ENCODE results near the gene INTS4.
"Not testable (repeated sequence)": the region's sequence is repeated elsewhere in the genome, so short reads cannot be mapped to it uniquely, and the experiment has no call there.

Gene INTS4

GRCh38 chr11:78022397-78023396 lies 28.2 kb upstream of the INTS4 start, which contains the start of gene KCTD14:
Gene KCTD14 (minus strand): TSS chr11:78023276. CDS start chr11:78023249, 27 bp downstream.
- peak in 1 of 51 donors; percentile 16 for DNase-seq

GRCh38 chr11:78021611-78022010 lies 27.1 kb upstream of the INTS4 start:
- DNase-seq: no peak

DNA sequence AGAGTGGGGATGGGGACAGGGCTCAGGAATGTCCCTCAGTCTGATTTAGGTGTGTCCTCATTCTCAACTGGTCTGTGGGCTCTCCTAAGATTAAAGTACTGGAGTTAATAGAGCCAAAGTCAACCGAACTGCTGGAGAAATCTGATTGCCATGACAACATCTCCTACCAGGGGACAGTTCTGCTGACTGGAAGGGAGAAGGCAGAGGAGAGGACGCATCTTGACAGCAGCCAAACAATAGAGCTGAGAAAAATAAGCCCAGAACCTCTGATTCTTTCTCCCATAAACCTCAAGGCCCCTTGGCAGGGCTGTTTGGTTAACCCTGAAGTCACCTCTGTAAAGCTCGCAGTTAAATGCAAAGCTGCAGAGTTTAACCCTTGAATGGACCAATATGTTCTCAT lies 25.8 kb upstream of the INTS4 start:
- peak in 3 of 51 donors; percentile 2 to 11 (median 8) for DNase-seq

- DNase-seq: no peak
Observed at GRCh38 chr11:78019808-78020207, 25.3 kb upstream of the INTS4 start.

GRCh38 chr11:78015878-78016277 lies 21.4 kb upstream of the INTS4 start:
- no peak for DNase-seq

DNA sequence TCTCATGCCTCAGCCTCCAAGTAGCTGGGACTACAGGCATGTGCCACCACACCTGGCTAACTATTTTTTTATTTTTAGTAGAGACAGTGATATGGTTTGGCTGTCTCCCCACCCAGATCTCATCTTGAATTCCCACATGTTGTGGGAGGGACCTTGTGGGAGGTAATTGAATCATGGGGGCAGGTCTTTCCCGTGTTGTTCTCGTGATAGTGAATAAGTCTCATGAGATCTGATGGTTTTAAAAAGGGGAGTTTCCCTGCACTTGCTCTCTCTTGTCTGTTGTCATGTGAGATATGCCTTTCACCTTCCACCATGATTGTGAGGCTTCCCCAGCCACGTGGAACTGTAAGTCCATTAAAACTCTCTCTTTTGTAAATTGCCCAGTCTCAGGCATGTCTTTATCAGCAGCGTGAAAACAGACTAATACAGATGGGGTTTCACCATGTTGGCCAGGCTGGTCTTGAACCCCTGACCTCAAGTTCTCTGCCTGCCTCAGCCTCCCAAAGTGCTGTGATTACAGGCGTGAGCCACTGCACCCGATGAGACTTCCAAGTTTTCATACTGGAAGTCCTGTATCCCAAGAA lies 20.6 kb upstream of the INTS4 start:
- DNase-seq: not testable (repeated sequence)

- DNase-seq: no peak
Observed at GRCh38 chr11:78011301-78011700, 16.8 kb upstream of the INTS4 start.

DNA sequence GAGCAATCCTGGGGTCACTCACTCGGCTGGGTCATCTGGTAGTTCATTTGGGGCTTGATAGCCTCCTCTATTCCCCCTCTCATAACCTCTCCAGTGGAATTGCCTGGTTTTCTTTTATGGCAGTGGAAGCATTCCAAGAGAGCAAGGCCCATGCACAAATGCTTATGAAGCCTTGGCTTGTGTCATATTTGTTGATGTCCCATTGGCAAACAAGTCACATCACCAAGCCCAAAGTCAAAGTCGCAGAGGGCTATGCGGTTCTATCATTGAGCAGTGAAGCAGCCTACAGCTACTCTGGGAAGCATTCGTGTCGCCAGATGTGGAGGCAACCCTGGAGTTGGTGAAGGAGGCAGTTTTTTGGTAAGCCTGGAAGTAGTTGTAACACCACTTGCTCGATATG lies 16.3 kb upstream of the INTS4 start:
- DNase-seq: no peak

DNA sequence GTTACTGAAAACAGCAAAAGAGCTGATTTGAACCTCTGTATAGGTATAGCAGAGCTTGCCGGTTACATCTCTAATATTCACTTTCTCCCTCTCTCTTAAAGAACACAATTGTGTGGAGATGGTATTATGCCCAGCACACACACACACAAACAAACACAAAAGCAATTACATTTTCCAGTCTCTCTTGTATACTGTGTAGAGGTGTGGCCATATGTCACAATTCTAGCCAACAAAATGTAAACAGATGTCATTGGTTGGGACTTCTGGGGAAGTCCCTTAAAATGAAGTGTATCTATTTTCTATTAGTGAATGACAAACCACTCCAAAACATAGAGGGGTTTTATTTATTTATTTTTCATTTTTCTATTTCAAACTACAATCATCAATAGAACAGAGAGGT lies 15.8 kb upstream of the INTS4 start:
- DNase-seq: no peak

GRCh38 chr11:78009062-78009461 lies 14.6 kb upstream of the INTS4 start:
- DNase-seq: no peak

- peak in 22 of 51 donors; percentile 3 to 71 (median 25) for DNase-seq
Observed at GRCh38 chr11:78000193-78000592, 5.7 kb upstream of the INTS4 start.

DNA sequence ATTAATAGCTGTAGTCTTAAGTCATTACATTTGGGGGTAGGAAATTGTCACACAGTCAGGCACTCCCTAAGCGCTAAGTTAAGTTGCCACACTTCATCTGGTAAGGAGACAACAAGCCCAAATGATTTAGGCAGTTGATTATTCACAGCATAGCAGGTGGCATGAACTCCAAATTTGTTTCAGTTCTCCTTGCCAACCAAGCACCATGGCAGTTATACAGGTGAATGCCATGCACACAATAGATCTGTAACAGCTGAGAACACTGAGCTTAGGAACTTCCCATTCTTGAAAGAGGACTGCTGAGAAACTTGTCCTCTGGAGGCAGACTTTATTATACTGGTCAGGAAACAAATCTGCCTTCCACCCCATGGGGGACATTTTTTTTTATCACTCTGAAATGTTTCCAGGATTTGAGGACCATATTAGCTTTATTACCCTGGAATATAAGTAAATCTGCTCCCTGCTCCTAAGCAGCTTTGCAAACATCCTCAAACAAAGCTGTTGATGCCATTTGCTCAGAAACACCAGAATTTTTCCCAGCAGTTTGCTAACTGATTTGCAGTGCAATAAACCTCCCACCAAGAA lies 5.1 kb upstream of the INTS4 start:
- no peak for DNase-seq

DNA sequence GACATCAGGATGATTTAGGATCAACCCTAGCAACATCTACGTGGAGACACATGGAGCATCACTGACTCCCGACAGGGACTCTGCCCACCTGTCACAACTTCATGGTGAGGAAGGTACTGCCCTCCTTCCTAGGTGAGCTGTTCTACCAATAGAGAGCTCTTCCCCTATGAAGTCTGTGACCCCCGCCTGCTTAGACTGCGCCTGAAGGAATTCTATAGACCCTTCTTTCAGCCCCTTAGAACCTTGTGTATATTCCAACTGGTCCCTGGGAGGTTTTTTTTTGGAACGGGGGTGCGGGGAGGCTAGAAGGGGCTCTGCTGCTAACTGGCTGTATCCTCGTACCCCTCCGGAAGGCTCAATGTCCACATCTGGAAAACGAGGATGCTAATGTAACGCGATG lies 566 bp downstream of the INTS4 start:
- no peak for DNase-seq

DNA sequence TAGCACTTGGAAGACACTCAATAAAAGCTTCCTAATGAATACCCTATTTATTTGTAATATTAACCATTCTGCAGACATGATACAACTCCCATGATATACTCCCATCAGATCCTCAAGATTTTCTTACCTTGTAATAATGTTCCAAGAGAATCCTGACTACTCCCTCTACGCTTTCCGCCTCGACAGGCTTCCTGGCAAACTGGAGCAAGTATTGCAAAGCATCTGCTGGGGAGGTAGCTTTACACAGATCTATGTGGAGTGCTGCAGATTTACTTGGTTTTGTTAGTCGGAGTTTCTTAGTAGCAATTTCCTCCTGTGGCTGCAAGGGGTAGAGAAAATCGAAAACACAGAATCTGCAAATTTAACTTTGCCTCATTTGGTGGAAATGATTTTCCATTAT lies 3.5 kb downstream of the INTS4 start:
- DNase-seq: no peak

DNA sequence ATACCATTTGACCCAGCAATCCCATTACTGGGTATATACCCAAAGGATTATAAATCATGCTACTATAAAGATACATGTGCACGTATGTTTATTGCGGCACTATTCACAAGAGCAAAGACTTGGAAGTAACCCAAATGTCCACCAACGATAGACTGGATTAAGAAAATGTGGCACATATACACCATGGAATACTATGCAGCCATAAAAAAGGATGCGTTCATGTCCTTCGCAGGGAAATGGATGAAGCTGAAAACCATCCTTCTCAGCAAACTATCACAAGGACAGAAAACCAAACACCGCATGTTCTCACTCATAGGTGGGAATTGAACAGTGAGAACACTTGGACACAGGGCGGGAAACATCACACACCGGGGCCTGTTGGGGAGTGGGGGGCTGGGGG lies 8.0 kb downstream of the INTS4 start:
- DNase-seq: not testable (repeated sequence)

DNA sequence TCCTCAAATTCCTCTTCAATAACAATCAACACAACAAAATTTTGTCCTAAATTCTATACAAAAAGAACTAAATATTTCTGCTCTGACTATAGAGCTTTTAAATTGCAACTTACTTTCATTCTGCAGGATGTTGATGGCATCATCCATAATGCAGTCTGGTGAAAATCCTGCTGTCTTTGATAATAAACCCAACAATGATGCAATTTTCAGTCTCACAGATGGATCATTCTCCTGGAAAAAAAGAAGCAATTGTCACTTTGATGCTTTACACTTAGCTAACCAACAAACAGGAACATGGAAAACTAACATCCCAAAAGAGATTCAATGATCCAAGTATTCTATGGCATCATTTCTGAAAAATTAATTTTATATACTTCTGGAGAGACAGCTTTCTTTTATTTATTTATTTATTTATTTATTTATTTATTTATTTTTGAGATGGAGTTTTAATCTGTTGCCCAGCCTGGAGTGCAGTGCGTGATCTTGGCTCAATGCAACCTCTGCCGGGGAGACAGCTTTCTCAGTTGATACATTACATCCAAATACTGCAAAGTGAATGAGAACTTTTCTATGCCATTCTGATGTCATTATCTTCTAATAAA lies 13.0 kb downstream of the INTS4 start:
- peak in 1 of 51 donors; percentile 2 for DNase-seq

- DNase-seq: no peak
Observed at GRCh38 chr11:77968337-77968736, 26.1 kb downstream of the INTS4 start.

GRCh38 chr11:77967753-77968152 lies 26.7 kb downstream of the INTS4 start:
- DNase-seq: no peak

GRCh38 chr11:77967121-77967520 lies 27.3 kb downstream of the INTS4 start:
- no peak for DNase-seq

GRCh38 chr11:77966338-77966737 lies 28.1 kb downstream of the INTS4 start:
- no peak for DNase-seq

- DNase-seq: no peak
Observed at GRCh38 chr11:77959434-77959833, 35.0 kb downstream of the INTS4 start.

Data from hypothalamus (tissue), 51 donors.